Trophoblast cell (in vitro differentiated cells and primary cell): ENCODE results near the gene FAM120B.
"Not testable (repeated sequence)": the region's sequence is repeated elsewhere in the genome, so short reads cannot be mapped to it uniquely, and the experiment has no call there.

Source experiments
- DNase-seq, 2 donors: peaks; one replicate each; pipeline ENCODE4 v3.0.0-alpha.2; 2016
- H2AFZ ChIP-seq: 2 replicates; pipeline ENCODE4 v1.6.1; 2013; ENCODE audit warnings: low read length, moderate library complexity, mild to moderate bottlenecking; ENCODE audit not compliant: insufficient read depth, poor library complexity
- H2AK5ac ChIP-seq: 2 replicates; pipeline ENCODE4 v1.6.1; 2013; ENCODE audit warnings: mild to moderate bottlenecking, low read length
- H2BK120ac ChIP-seq: 2 replicates; pipeline ENCODE4 v1.6.1; 2013; ENCODE audit warnings: low read length, mild to moderate bottlenecking, moderate library complexity; ENCODE audit not compliant: insufficient read depth, poor library complexity
- H2BK12ac ChIP-seq: 2 replicates; pipeline ENCODE4 v1.6.1; 2013; ENCODE audit warnings: mild to moderate bottlenecking, low read length, moderate library complexity
- H2BK5ac ChIP-seq: 2 replicates; pipeline ENCODE4 v1.6.1; 2013; ENCODE audit warnings: low read length, low read depth, moderate library complexity, mild to moderate bottlenecking; ENCODE audit not compliant: poor library complexity
- H3K14ac ChIP-seq: 2 replicates; pipeline ENCODE4 v1.6.1; 2013; ENCODE audit warnings: mild to moderate bottlenecking, low read length
- H3K18ac ChIP-seq: 2 replicates; pipeline ENCODE4 v1.6.1; 2013; ENCODE audit warnings: mild to moderate bottlenecking, low read length
- H3K23ac ChIP-seq: 2 replicates; pipeline ENCODE4 v1.6.1; 2013; ENCODE audit warnings: low read length
- H3K27ac ChIP-seq: 2 replicates; pipeline ENCODE4 v1.5.1; 2013; ENCODE audit warnings: low read depth, mild to moderate bottlenecking, inconsistent platforms, low read length, moderate library complexity
- H3K27me3 ChIP-seq: 2 replicates; pipeline ENCODE4 v1.6.1; 2013; ENCODE audit warnings: inconsistent platforms, mild to moderate bottlenecking, low read length, moderate library complexity; ENCODE audit not compliant: insufficient read depth
- H3K36me3 ChIP-seq, 2 experiments: 1 replicate in 1 of 2; 2 replicates in 1 of 2; pipeline ENCODE4 v1.6.1; 2013; ENCODE audit warnings: low read length in 2 of 2, mild to moderate bottlenecking in 2 of 2, moderate library complexity in 1 of 2; ENCODE audit not compliant: insufficient read depth in 2 of 2, control insufficient read depth in 1 of 2
- H3K4ac ChIP-seq: 2 replicates; pipeline ENCODE4 v1.6.1; 2013; ENCODE audit warnings: low read depth, mild to moderate bottlenecking, low read length, moderate library complexity
- H3K4me1 ChIP-seq, 2 experiments: 1 replicate in 1 of 2; 2 replicates in 1 of 2; pipeline ENCODE4 v1.6.1; 2013; ENCODE audit warnings: low read length in 2 of 2, mild to moderate bottlenecking in 2 of 2, moderate library complexity in 1 of 2; ENCODE audit not compliant: insufficient read depth in 2 of 2, control insufficient read depth in 1 of 2
- H3K4me2 ChIP-seq: 2 replicates; pipeline ENCODE4 v1.6.1; 2013; ENCODE audit warnings: inconsistent platforms, mild to moderate bottlenecking, low read length, moderate library complexity
- H3K4me3 ChIP-seq: 2 replicates; pipeline ENCODE4 v1.5.1; 2013; ENCODE audit warnings: mild to moderate bottlenecking, low read depth, low read length, inconsistent platforms
- H3K79me1 ChIP-seq: one replicate; pipeline ENCODE4 v1.6.1; 2013; ENCODE audit warnings: low read length
- H3K79me2 ChIP-seq: 2 replicates; pipeline ENCODE4 v1.6.1; 2013; ENCODE audit warnings: low read length, mild to moderate bottlenecking; ENCODE audit not compliant: control insufficient read depth, insufficient read depth, poor library complexity
- H3K9ac ChIP-seq: 2 replicates; pipeline ENCODE4 v1.6.1; 2013; ENCODE audit warnings: mild to moderate bottlenecking, low read length
- H3K9me3 ChIP-seq: 2 replicates; pipeline ENCODE4 v1.6.1; 2013; ENCODE audit warnings: low read depth, mild to moderate bottlenecking, control low read depth, inconsistent platforms, low read length; ENCODE audit not compliant: insufficient read depth
- H4K12ac ChIP-seq: 2 replicates; pipeline ENCODE4 v1.6.1; 2013; ENCODE audit warnings: low read depth, mild to moderate bottlenecking, low read length, moderate library complexity
- H4K8ac ChIP-seq: 2 replicates; pipeline ENCODE4 v1.6.1; 2013; ENCODE audit warnings: low read depth, mild to moderate bottlenecking, low read length, moderate library complexity
- H4K91ac ChIP-seq: one replicate; pipeline ENCODE4 v1.6.1; 2013; ENCODE audit warnings: low read depth, mild to moderate bottlenecking, low read length, moderate library complexity
- WGBS: extraction: QIAGEN DNeasy Blood & Tissue Kit; methylation state at CpG from one replicate; pipeline ENCODE4 v1.1.7; 2013; ENCODE audit warnings: missing lambda C conversion rate; ENCODE audit not compliant: insufficient read length, insufficient coverage; ENCODE audit errors: extremely low coverage; 5-methylcytosine and 5-hydroxymethylcytosine counted together

FAM120B gene

GRCh38 chr6:170407200-170407599 is 100.6 kb downstream of the FAM120B start:
- Histone ChIP-seq H3K18ac (no peak overlapping the region), H2AK5ac (no peak overlapping the region), H3K4me2 (no peak overlapping the region), H3K4me3 (no peak overlapping the region), H2BK12ac (no peak overlapping the region), H3K36me3 (peaks cover 12% of the 10 kb centered on the region in 2 experiments), H3K79me2 (no peaks in the 10 kb centered on the region), H3K4ac (no peak overlapping the region), H3K23ac (no peak overlapping the region), H3K27me3 (no peaks in the 10 kb centered on the region), H3K79me1 (no peaks in the 10 kb centered on the region), H3K4me1 (peaks cover 6 to 8% of the 10 kb centered on the region in 2 experiments), H3K9ac (no peak overlapping the region), H3K27ac (no peak overlapping the region), H4K12ac (no peak overlapping the region), H3K9me3 (peaks cover 4% of the 10 kb centered on the region), H2AFZ (no peak overlapping the region), H2BK120ac (no peak overlapping the region), H4K8ac (no peak overlapping the region), H2BK5ac (no peak overlapping the region), H4K91ac (no peak overlapping the region), H3K14ac (no peak overlapping the region)
- no peak for DNase-seq
- no CpG with 5 or more reads among the region's 13 CpGs for WGBS

DNA sequence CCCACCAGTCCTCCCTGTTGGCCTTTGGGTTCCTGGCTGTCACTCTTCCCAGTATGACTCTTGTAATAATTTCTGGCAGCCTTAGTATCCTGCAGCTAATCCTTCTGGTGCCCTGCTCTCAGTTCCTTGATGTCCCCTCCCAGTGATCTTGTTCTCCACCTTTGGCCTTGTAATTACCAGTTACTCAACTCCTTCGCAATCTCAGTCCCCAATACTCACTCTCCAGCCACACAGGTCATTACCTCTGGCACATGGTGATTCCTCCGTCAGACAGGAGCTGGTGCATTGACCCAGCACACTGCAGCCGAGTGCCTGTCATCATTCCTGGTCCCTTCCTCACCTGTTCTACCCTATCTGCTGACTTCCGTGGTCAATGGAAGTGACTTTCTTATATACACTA is 101.4 kb downstream of the FAM120B start:
- no peak overlapping the region for H2AK5ac ChIP-seq
- H2BK5ac ChIP-seq = no peak overlapping the region
- no peak overlapping the region for H4K8ac ChIP-seq
- WGBS = no CpG with 5 or more reads among the region's 4 CpGs
- H3K27ac ChIP-seq = no peak overlapping the region
- no peak overlapping the region for H4K12ac ChIP-seq
- H3K4me1 ChIP-seq = peaks cover 4 to 5% of the 10 kb centered on the region in 2 experiments
- H3K79me1 ChIP-seq = no peaks in the 10 kb centered on the region
- H3K4ac ChIP-seq = no peak overlapping the region
- H2BK12ac ChIP-seq = no peak overlapping the region
- no peak overlapping the region for H3K18ac ChIP-seq
- no peak overlapping the region for H4K91ac ChIP-seq
- H2AFZ ChIP-seq = no peak overlapping the region
- peaks cover 4% of the 10 kb centered on the region for H3K9me3 ChIP-seq
- no peaks in the 10 kb centered on the region for H3K27me3 ChIP-seq
- H3K79me2 ChIP-seq = no peaks in the 10 kb centered on the region
- no peak overlapping the region for H3K4me3 ChIP-seq
- no peak overlapping the region for H3K4me2 ChIP-seq
- H2BK120ac ChIP-seq = no peak overlapping the region
- no peak overlapping the region for H3K23ac ChIP-seq
- no peak for DNase-seq
- H3K14ac ChIP-seq = no peak overlapping the region
- H3K9ac ChIP-seq = no peak overlapping the region
- peaks cover 9 to 10% of the 10 kb centered on the region in 2 experiments for H3K36me3 ChIP-seq

GRCh38 chr6:170409746-170410145 is 103.2 kb downstream of the FAM120B start:
- not testable (repeated sequence) for H3K27ac ChIP-seq, H3K9me3 ChIP-seq, H3K79me1 ChIP-seq, DNase-seq, H3K4me1 ChIP-seq, H2AK5ac ChIP-seq, H3K4ac ChIP-seq, H2AFZ ChIP-seq, H3K27me3 ChIP-seq, H3K4me2 ChIP-seq, H3K23ac ChIP-seq, H3K79me2 ChIP-seq, H3K18ac ChIP-seq, H3K4me3 ChIP-seq, H3K36me3 ChIP-seq, H3K14ac ChIP-seq, H4K12ac ChIP-seq, H3K9ac ChIP-seq, H4K91ac ChIP-seq, H2BK5ac ChIP-seq, H4K8ac ChIP-seq, H2BK12ac ChIP-seq, H2BK120ac ChIP-seq
- WGBS = no CpG with 5 or more reads among the region's 8 CpGs

DNA sequence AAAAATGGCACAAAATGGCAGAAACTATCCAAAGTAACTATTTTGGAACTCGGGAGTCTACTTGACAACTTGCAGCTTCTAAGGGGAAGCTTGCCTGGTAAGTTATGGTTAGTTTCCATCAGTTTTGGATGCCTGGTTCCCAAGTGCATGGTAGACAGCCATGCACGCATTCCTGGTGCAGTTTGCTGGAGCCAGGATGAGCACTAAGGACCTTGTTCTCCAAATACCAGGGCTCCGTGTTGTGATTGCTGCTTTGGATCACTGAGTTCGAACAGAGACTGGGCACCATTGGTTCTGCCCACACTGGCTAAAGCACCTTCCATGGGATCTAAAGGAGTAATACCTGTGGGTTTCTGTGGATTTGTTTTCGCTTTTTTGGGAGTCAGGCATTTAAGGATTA is 103.7 kb downstream of the FAM120B start:
- no peak overlapping the region for H2AFZ ChIP-seq
- no peak overlapping the region for H2BK12ac ChIP-seq
- no peak overlapping the region for H3K4me3 ChIP-seq
- no peak overlapping the region for H3K27ac ChIP-seq
- H2BK5ac ChIP-seq = no peak overlapping the region
- no peaks in the 10 kb centered on the region for H3K79me1 ChIP-seq
- no peak overlapping the region for H4K8ac ChIP-seq
- H3K4me2 ChIP-seq = no peak overlapping the region
- H4K12ac ChIP-seq = no peak overlapping the region
- H2BK120ac ChIP-seq = no peak overlapping the region
- no peak overlapping the region for H3K18ac ChIP-seq
- H3K4me1 ChIP-seq = no peaks in the 10 kb centered on the region
- no peak overlapping the region for H3K23ac ChIP-seq
- no peak overlapping the region for H2AK5ac ChIP-seq
- WGBS = no CpG with 5 or more reads among the region's 5 CpGs
- no peak for DNase-seq
- H3K9ac ChIP-seq = no peak overlapping the region
- no peaks in the 10 kb centered on the region for H3K79me2 ChIP-seq
- H3K27me3 ChIP-seq = no peaks in the 10 kb centered on the region
- H4K91ac ChIP-seq = no peak overlapping the region
- H3K36me3 ChIP-seq = peaks cover 7% of the 10 kb centered on the region in 2 experiments
- no peak overlapping the region for H3K4ac ChIP-seq
- H3K14ac ChIP-seq = no peak overlapping the region
- H3K9me3 ChIP-seq = peaks cover 4% of the 10 kb centered on the region
